ENCODE data around the gene RHOBTB1. TPM values are rescaled to one million over a fixed set of nuclear protein-coding genes. Genes with fewer than 3 reads are reported as not detected.

RHOBTB1 gene
- total RNA-seq, 1 experiment from 2014 or later, result 2.5 TPM

GRCh38 chr10:60962946-60963345 is 19.0 kb upstream of the RHOBTB1 start:
- H4K91ac ChIP-seq (ENCODE audit: insufficient read length, low read depth, low read length), result no peak overlapping the region
- Mint-ChIP-seq H3K36me3 (ENCODE audit: insufficient read depth in 1 of 3, low read depth in 3 of 3) (no peaks in the 10 kb centered on the region), H3K9me3 (no peaks in the 10 kb centered on the region), H3K4me3 (no peak overlapping the region), H3K4me1 (peaks cover 10 to 11% of the 10 kb centered on the region in 2 experiments), H3K27ac (no peak overlapping the region), H3K27me3 (ENCODE audit: low read depth) (no peaks in the 10 kb centered on the region)
- H3K79me2 ChIP-seq (ENCODE audit: insufficient read depth, low read length), result no peaks in the 10 kb centered on the region
- H3K14ac ChIP-seq (ENCODE audit: insufficient read depth, low read length), result no peak overlapping the region
- H3K79me1 ChIP-seq (ENCODE audit: insufficient read depth, low read depth, low read length, poor library complexity, severe bottlenecking), result no peaks in the 10 kb centered on the region
- no peak overlapping the region for H2BK20ac ChIP-seq (ENCODE audit: low read depth, low read length, poor library complexity, severe bottlenecking)
- no peak overlapping the region for H4K8ac ChIP-seq (replicated peaks; ENCODE audit: insufficient read length, low read depth, low read length)
- H2AK5ac ChIP-seq (ENCODE audit: insufficient read length, low read length), result no peak overlapping the region
- H3K27me3 ChIP-seq (ENCODE audit: insufficient read depth, low read length), result no peaks in the 10 kb centered on the region
- no peak for TF ChIP-seq CTCF (conservative IDR thresholded peaks at IDR 0.05)
- DNase-seq, result no peak
- H2AFZ ChIP-seq (ENCODE audit: low read length), result no peak overlapping the region
- H3K9ac ChIP-seq (ENCODE audit: extremely low read depth, insufficient read length, low read length), result no peak overlapping the region
- H3K27ac ChIP-seq (ENCODE audit: insufficient read length, low read depth, low read length), result no peak overlapping the region
- H3T11ph ChIP-seq (ENCODE audit: low read length), result no peak overlapping the region
- no peaks in the 10 kb centered on the region for H3K9me3 ChIP-seq (ENCODE audit: control insufficient read depth, low read depth, low read length)
- peaks cover 2% of the 10 kb centered on the region; the same call in 1 of the 2 replicates for H3K4me1 ChIP-seq (ENCODE audit: insufficient read depth, low read length)
- no peak overlapping the region for H3K4me2 ChIP-seq (ENCODE audit: insufficient read depth, insufficient read length, low read length)
- no peak overlapping the region for H3K56ac ChIP-seq (ENCODE audit: insufficient read length, low read depth, low read length)
- no peak overlapping the region for H3K18ac ChIP-seq (ENCODE audit: insufficient read length, low read depth, low read length)
- no peak overlapping the region for H3K23ac ChIP-seq (ENCODE audit: insufficient read length, low read depth, low read length)
- no peak overlapping the region for H3K4ac ChIP-seq (ENCODE audit: low read depth, low read length)
- H2BK5ac ChIP-seq (ENCODE audit: insufficient read length, low read length), result no peak overlapping the region
- WGBS (ENCODE audit: extremely low coverage, insufficient read length, low lambda C conversion rate), result no CpG with 5 or more reads among the region's 3 CpGs
- H4K5ac ChIP-seq (ENCODE audit: insufficient read length, low read depth, low read length), result no peak overlapping the region
- H2BK120ac ChIP-seq (ENCODE audit: low read depth, low read length, poor library complexity, severe bottlenecking), result no peak overlapping the region
- no peaks in the 10 kb centered on the region for H3K23me2 ChIP-seq (ENCODE audit: insufficient read length, low read depth, low read length, poor library complexity, severe bottlenecking)
- no peaks in the 10 kb centered on the region for H4K20me1 ChIP-seq (ENCODE audit: control insufficient read depth, insufficient read depth, insufficient read length)
- no peak overlapping the region for H2BK15ac ChIP-seq (ENCODE audit: low read depth, low read length)
- no peak overlapping the region for H2BK12ac ChIP-seq (ENCODE audit: insufficient read length, low read depth, low read length)

All from H9 (cell line).